DMS 273 treated with DMSO at 0.1 percent for 48 hours (cell line): ENCODE results near the gene ECM2.

Experiments
- DNase-seq: peaks from one replicate; lab custom pipeline; 2025; lab: John Stamatoyannopoulos, UW

ECM2 gene

DNA sequence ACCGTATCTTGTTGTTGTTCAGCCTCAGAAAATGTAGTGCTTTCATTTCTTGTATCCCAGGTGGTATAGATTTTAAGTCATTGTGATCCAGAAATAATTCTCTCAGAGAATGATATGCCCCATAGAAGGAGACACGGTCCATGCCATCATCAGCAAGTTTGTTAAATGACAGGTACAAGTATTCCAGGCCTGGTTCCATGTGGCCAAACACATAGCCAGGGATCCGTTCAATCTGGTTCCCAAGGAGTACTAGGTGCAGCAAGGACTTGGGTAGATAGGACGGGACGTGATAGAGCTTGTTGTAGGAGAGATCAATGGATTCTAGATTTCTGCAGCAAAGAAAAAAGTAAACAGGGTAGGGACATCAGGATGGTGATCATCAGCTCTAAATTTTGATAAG lies 35.1 kb downstream of the ECM2 start:
- DNase-seq: no peak

DNA sequence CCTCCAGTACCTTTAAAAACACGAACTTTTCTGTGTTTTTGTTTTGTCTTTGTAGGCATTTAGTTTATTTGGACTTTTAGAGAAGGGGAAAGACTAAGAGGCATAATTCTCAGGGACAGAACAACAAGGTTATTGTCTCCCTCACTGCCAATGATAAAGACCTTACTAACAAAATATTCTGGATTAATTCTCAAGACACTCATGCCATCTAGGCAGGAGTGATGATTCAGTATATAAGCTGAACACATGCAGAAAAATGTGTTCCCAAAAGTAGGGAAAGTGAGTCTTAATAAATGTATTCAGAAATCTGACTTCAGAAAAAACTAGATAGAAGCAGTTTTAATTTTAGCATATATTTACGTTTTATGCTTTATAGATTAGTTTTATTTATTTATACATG lies 36.1 kb downstream of the ECM2 start:
- no peak for DNase-seq

DNA sequence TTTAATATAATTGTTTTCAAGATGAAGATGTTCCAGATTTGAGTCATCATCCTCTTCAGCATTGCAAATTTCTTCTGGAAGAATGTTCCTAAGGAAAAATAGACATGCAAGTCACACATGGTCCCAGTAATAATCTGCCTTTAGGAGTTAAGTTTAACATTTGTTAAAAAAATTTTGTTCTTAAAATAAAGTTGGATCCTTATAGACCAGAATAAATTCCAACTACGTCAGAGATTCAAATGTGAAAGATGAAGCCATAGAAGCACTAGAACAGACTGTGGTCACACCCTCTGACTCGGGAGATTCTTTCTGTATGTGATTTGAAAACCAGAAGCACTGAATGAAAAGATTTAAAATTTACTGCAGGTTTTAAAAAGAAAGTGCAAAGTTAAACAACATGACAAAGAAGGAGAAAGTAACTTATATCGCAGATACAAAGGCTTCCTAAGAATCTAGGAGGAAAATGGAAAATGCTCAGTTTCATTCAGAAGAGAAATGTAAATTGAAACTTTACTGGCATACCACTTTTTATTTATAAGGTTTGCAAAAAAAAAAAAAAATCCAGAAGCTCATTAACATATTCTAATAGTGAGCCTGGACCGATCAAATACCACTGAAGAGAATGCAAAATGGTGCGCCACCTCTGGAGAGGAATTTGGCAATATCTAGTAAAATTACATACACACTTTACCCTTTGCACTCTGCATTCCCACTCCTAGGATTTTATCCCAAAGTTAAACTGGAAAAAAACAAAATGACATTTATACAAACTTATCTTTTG lies 39.2 kb downstream of the ECM2 start:
- DNase-seq: no peak

DNA sequence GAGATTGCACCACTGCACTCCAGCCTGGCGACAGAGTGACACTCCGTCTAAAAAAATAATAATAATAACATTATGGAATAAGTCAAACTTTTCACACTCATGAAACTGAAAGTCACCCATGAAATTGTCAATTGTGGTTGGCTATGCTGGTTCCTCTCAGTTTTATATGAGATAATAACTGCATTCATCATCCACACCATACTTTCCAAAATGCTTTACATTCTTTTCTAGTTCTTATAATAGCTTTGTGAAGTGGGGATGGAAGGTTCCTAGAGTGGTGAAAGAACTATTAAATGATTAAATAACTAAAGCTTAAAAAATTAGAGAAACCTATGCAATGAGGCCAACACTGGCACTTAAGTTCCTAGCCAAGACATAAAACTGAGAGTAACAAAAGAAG lies 40.9 kb downstream of the ECM2 start:
- no peak for DNase-seq

DNA sequence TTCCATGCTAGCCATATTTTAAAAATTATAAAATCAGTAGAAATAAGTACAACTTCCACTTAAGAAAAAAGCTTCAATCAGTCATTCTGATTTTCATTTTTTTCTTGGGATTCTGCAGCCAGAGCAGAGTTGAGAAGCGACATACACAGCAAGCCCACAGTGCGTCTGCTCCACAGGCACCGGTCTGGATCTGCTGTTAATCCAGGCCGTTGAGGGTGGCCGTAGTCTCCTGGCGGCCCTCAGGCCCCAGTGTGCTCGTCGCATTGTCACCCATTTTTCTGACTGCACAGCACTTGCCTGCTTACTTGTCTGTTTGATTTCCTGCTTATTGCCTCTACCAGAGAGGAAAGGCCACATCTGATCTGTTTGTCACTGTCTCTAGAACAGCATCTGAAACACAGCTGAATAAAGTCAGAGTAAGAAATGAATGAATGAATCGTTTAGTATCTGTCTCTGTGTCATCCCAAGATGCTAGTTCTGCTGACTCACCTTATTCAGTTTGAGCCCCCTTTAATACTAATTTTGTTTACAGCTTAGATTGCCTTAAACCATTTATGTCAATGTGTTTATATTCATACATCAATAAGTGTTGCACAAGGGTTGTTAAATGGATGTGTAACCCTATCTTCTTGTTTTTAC lies 41.9 kb downstream of the ECM2 start:
- no peak for DNase-seq

DNA sequence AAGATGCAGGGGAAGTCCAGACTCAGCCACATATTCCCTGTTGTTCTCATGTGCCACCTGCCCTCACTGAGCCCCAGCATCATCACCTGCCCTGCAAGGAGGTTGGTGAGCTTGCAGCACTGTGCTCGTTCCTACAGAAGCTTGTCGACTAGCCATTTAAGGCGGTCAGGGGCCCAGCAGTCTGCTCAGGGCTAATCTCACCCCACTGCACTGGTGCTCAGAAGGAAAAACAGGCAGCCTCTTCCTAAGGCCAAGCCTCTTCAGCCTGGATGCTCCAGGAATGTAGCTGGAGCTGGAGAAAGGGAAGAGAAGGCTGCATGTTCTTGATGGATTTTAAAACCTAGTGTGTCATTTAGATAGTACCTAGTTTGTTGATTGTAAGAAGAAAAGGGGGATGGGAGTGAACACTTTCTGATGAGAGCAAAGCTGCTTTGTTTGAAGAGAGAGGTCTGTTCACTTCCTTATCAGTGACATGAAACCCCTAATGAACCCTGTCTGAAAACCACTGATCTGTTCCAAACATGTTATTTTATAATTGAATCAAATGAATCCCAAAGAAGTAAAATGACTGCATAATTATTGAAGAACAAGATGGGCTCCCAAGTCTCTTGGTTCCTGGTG lies 42.9 kb downstream of the ECM2 start:
- no peak for DNase-seq

DNA sequence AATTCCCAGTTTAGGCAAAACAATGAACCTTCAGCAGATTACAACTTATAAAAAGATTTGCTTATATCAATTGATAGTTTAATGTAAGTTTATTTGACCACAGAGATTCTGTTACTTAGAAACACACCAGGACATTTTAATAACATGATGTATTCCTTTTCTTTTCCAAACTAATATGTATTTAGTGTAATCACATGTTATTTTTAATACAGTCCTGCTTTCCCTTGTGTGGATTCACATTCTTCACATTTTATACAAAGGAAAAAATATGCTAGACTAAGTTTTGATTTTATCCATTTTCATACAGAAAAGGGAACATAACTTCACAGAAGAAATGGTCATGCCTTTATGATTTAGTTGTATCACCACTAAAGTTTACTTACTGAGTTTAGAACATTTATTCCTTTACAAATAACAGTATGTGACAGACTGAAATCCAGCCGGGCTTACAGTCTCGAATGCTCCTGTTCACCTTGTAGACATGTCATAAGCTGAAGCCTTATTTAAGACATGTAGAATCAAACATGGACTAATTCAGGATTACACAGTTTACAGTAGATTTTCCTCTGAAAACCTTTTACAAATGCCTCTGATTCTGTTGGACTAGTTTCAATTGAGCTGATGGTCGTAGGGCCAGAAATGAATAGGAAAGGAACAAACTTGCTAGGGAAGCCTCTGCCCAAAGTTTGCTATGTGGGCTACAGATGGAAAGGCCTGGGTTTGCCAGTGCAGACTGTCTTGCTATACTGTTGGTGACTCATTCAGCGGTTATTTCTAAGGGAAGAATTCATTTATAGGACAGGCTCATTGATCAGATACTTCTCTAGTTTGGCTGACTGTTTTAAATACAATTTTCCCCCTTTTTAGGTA lies 46.9 kb downstream of the ECM2 start:
- DNase-seq: no peak

DNA sequence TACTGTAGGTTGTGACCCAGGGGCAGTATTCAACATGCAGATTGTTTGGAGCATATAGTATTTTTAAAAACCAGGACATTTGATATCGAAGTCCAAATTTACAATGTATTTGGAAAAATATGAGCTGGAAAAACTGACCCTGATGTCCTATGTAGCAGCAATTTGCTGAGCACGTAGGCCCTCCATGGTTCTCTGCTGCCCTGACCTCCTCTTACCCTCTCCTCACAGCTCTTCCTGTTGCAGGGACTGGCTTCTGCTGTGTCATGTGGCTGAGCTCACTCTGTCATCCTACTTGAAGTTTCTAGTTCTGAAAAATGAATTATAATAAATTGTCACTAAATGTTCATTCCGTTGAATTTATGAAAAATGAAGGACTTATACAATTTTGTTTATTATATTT lies 49.4 kb downstream of the ECM2 start:
- no peak for DNase-seq

DNA sequence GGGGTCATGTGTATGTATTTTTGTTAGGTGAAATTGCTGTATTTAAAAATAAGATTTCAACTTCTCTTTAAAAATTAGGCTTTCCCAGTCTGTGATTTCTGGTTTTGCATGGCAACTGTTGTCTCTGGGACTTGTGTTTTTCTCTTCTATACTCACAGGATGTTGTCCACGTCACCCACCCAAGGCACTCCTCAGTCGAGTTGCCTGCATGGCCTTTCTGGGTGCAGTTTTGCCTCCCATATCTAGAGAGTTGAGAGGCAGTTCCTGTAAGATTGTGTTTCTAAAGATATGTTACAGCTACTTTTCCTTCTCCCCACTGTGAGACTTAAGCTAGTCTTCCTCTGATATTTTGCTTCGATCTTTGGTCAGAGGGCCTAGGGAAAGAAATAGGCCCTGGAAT lies 51.2 kb downstream of the ECM2 start:
- DNase-seq: no peak

DNA sequence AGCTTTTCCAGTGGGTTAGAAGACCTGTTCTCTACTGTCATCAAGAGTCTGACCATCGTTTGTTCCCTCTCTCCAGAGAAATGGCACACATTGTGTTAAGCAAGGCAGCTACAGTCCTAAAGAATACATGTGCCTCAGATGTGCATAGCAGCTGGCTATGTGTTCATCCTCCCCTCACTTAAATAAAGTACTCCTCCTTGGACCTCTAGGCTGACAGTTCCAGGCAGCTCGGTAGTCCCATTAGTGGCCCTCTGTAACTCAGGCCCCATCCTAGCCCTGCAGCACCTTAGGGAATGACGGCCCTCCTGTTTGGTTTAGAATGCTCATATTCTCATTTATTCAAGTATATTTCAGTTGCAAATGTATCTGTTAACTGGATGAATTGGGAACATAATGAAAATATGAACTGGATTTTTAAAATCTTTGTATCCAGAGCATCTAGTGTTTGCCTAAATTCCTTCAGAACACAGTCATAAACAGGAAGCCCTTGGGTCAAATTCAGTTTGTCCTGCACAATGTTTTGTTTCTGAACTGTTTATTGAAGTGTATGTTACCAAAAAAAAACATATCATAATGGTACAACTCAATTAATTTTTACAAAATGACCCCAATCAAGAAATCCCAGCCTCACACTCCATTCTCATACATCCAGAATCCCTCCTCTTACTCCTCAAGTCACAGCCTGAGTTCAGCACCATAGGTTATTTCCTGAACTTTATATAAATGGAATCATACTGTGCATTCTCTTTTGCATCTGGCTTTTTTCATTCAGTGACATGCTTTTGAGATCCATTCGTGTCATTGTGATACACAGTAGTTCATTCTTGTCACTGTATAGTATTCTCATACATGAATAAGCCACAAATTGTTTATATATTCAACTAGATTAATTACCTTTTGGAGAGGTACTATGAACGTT lies 51.9 kb downstream of the ECM2 start:
- DNase-seq: no peak

DNA sequence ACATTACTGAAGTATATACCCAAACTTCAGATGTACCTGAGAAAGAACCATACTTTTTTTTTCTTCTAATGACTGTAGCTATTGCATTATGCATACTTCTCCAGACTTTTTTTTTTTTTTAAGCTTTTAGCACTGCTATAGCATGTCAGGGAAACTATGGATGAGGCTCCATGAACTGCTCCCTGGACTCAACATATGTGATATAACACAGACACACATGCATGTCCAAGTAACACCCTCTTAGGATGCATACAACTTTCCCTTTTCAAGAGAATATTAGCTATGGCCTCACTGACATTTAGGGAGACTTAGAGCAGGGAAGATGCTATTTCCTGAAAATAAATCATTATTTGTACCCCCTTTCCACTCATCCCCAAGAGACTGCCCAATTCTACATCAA lies 53.0 kb downstream of the ECM2 start:
- no peak for DNase-seq

DNA sequence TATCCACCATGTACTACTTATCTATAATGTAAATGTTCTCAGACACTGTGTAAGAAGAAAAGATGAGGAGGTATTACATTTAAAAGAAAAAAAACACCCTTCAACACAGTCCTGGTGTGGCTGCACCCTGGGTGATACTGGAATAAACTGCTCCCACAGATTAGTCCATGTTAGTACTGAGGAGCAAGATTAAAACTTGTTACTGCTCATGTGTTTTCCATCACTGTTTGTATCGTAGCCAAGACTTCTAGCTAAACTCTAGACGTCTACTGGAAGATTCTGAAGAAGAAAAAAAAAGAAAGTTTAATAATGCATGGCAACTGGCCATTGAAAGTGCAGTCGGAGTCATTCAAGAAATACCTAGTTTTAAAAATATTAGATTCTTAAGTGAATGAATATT lies 53.5 kb downstream of the ECM2 start, which contains the start of gene ASPN:
Gene ASPN (minus strand): TSS at position 178 of the 400 bp plus-strand sequence.
- no peak for DNase-seq

DNA sequence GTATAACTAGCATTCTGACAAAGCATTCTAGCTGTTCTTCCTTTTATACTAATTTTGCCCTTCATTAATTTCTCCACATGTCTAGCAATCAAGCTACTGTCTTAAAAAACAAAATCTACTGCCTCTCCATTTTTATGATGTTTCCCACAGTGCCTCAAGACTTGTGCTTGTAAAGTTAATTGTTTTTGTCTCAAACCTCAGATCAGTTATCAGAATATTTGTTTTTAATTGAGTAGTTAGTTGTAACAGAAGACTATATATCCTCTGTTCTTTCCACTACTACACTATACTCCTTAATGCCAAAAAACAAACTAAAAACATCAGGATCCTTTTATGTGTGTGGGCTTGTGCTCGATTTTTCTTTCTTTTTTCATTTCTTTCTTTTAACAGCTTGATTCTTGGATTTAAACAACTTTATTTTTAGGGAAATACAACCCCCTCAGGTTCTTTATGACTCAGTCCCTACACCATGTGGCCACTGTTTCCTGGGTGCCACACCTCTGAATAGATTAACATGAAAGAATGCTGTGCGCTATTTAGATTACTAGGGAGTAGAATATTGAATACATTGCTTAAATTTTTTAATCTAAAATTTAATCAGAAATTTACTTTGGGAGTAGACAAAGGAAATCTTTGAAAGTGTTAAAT lies 54.7 kb downstream of the ECM2 start:
- no peak for DNase-seq

DNA sequence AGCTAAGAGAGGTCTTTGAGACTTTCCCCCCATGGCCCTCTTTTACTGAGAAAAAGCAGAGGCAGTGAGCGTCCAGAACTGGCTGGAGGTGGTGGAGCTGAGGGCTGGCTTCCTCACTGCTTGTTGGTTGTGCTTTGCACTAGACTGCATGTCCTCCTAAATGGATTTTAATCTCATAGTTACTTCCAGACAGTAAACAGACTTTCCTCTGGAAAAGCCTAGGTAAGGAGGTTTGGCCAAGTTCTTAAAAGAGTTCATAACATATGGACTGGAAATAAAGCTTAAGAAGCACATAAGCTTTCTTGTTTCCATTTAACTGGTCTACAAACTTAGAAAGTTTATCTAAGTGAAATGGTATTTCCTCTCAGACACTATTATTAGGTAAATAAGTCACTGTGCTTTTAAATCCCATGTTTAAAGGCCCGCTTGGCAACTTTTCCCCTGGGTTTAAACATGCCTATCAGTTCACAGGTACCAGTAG lies 55.5 kb downstream of the ECM2 start:
- no peak for DNase-seq

DNA sequence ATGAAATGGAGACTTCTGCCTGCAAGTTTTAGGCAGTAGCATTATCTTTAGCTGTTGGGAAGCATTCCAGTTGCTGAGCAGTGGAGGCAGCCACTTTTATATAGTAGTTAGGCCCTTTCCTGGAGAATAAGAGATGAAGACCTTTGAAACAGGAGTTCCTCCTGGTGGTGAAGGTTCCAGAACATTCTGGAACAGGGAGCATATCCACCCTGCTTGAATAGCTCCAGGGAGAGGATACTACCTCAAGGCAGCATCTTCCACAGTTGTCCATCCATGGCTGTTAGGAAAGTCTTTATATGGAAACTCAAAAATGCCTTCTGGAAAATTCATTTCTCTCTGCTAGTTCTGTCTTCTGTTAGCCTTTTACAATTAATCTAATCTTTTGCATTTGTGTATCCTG lies 56.4 kb downstream of the ECM2 start:
- DNase-seq: no peak

DNA sequence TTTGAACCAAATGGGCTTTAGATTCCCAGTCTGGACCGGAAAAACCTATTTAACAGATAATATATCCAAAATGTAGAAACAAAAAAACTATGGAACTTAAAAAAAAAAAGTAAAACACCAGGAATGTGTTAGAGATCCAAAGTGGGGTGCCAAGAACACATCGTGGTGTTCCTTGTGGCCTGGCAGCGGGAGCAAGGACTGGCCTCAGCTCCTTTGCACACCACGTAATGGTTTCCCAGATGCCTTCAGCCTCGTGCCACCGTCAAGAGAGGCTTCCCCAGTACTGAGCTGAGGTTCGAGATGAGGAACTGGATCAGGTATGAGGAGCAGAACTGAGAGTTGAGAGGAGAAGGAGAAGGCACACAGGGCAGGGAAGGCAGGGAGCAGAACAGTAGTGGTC lies 57.0 kb downstream of the ECM2 start:
- no peak for DNase-seq

DNA sequence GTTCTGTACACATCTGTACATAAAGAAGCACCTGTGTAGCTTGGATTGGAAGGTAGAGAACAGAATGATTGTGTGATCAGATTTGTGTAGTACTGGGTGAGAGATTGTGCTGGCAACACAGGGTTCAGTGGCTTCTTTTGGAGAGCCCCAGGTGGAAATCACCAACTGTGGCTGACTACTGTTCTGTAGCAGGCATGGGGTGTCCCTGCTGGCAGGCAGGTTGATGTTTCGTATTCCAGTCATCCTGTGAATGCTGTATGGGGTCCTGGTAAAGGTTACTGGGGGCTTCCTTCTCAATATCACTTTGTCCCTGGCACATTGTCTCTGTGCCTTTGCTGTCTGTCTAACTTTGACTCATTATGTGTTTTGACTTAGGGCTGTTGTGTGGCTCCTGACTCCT lies 58.8 kb downstream of the ECM2 start:
- DNase-seq: no peak

DNA sequence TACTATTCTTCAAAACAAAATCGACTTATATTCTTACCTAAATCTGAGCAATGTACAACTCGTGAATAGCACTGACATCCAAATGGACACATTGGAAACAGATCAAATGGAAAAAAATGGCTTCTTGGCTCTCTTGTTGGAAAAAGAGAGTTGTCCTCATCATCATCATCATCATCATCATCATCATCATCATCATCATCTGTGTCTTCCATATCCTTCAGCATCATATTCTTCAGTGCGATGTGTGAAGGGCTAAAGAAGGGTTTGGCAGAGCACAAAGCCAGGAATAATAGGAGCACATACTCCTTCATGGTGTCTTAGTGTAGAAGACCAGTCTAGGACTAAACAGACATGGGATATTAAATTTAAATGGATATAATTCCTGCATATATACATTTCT lies 61.2 kb downstream of the ECM2 start:
- no peak for DNase-seq

DNA sequence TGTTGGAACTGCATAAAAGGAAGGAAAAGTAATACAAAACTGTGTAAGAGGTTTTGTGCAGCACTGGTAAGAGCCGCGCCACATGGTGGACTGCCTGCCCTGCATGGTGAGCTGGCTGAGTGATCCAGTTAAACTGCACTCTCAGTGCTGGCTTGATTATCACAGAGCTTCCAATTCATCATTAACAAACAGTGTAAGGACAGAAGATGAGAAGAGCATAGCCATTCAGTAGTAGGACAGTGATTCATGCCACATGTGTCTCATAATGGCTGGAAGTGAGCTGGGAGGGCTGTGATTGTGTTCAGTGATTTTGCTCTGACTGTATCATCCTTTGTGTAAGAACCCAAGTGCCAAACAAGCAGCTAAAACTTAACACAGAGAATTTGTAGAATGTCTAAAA lies 67.6 kb downstream of the ECM2 start:
- no peak for DNase-seq

DNA sequence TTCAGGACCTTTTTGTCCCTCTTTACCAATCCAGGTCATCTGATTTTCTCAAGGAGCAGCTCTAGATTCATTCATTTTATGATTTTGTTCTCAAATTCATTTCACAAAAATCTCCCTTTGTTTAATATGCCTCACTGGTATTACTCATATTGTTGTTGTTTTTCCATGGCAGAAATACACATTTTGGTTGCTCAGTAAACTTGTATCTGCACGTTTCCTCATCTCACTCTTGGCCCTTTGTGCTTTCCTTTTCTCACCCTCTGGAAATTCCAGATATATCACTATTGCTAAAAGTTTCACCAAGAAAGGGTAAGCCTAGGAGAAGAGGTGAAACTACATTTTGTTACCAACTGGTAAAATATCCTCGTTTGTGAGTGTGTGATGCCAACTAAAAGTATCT lies 68.3 kb downstream of the ECM2 start:
- DNase-seq: no peak

DNA sequence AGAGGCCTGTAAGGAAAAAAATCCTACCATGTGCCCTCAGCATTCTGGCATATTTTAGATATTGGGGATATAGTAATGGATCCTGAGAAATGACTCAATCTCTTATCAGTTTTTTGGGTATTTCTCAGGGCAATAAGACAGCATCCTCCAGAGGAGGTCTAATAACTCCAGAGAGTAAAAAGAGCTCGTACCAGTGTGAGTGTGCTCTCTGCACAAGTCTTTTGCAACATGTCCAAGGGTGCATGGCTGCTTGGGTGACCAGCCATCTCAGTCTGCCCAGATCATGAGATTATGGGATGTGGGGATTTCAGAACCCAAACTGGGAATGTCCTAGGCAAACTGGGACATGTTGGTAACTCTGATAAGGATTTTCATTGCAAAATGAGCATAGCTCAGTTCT lies 68.7 kb downstream of the ECM2 start:
- DNase-seq: no peak
